ENCODE data around the gene DAB1. TPM values are rescaled to one million over a fixed set of nuclear protein-coding genes. Genes with fewer than 3 reads are reported as not detected.

DAB1 gene
- total RNA-seq, 1 donor from 2014 or later: not detected

- no peak for TF ChIP-seq CTCF (conservative IDR thresholded peaks at IDR 0.05; ENCODE audit: low read depth, low read length)
- no peak overlapping the region for H3K4me3 ChIP-seq (ENCODE audit: low read depth, low read length)
- no peak for DNase-seq (ENCODE audit: low read depth)
These were observed 337.7 kb downstream of the DAB1 start for GRCh38 chr1:57086154-57086553.

- TF ChIP-seq CTCF (conservative IDR thresholded peaks at IDR 0.05; ENCODE audit: low read depth, low read length): no peak
- no peak for DNase-seq (ENCODE audit: low read depth)
- no peak overlapping the region for H3K4me3 ChIP-seq (ENCODE audit: low read depth, low read length)
These were observed 339.2 kb downstream of the DAB1 start for GRCh38 chr1:57084701-57085100.

GRCh38 chr1:57082711-57083439, 341.0 kb downstream of the DAB1 start:
- H3K4me3 ChIP-seq (ENCODE audit: low read depth, low read length): no peak overlapping the region
- no peak for DNase-seq (ENCODE audit: low read depth)
- no peak for TF ChIP-seq CTCF (conservative IDR thresholded peaks at IDR 0.05; ENCODE audit: low read depth, low read length)

- TF ChIP-seq CTCF (conservative IDR thresholded peaks at IDR 0.05; ENCODE audit: low read depth, low read length): peak; percentile 59
- no peak for DNase-seq (ENCODE audit: low read depth)
- no peak overlapping the region for H3K4me3 ChIP-seq (ENCODE audit: low read depth, low read length)
These were observed 344.3 kb downstream of the DAB1 start for GRCh38 chr1:57079454-57080157.

- H3K4me3 ChIP-seq (ENCODE audit: low read depth, low read length): no peak overlapping the region
- peak; percentile 24 for TF ChIP-seq CTCF (conservative IDR thresholded peaks at IDR 0.05; ENCODE audit: low read depth, low read length)
- no peak for DNase-seq (ENCODE audit: low read depth)
These were observed 351.3 kb downstream of the DAB1 start for GRCh38 chr1:57072401-57073110.

- DNase-seq (ENCODE audit: low read depth): no peak
- no peak overlapping the region for H3K4me3 ChIP-seq (ENCODE audit: low read depth, low read length)
- TF ChIP-seq CTCF (conservative IDR thresholded peaks at IDR 0.05; ENCODE audit: low read depth, low read length): no peak
These were observed 356.0 kb downstream of the DAB1 start for GRCh38 chr1:57067863-57068262.

Data from epithelial cell of proximal tubule (primary cell).